H9 (cell line): ENCODE data around the gene AGA. TPM values are rescaled to one million over a fixed set of nuclear protein-coding genes. Genes with fewer than 3 reads are reported as not detected.

Source experiments
- DNase-seq: peaks from one replicate; pipeline ENCODE4 v3.0.0-alpha.2; 2017
- H2AFZ ChIP-seq: one replicate; pipeline ENCODE4 v1.6.1; 2013; ENCODE audit warnings: mild to moderate bottlenecking, low read length, control low read depth, moderate library complexity
- H2AK5ac ChIP-seq: 2 replicates; pipeline ENCODE4 v1.6.1; 2013; ENCODE audit warnings: low read length, control low read depth, mixed read lengths; ENCODE audit not compliant: insufficient read length
- H2BK120ac ChIP-seq: one replicate; pipeline ENCODE4 v1.6.1; 2013; ENCODE audit warnings: low read depth, mild to moderate bottlenecking, low read length, control low read depth, inconsistent platforms; ENCODE audit not compliant: poor library complexity, severe bottlenecking
- H2BK12ac ChIP-seq: 2 replicates; pipeline ENCODE4 v1.6.1; 2013; ENCODE audit warnings: low read length, control low read depth, mixed read lengths, low read depth; ENCODE audit not compliant: insufficient read length
- H2BK15ac ChIP-seq: 2 replicates; pipeline ENCODE4 v1.6.1; 2013; ENCODE audit warnings: low read depth, low read length, control low read depth
- H2BK20ac ChIP-seq: one replicate; pipeline ENCODE4 v1.6.1; 2013; ENCODE audit warnings: low read depth, mild to moderate bottlenecking, low read length, control low read depth, inconsistent platforms; ENCODE audit not compliant: poor library complexity, severe bottlenecking
- H2BK5ac ChIP-seq: 2 replicates; pipeline ENCODE4 v1.6.1; 2013; ENCODE audit warnings: low read length, control low read depth, mixed read lengths; ENCODE audit not compliant: insufficient read length
- H3K14ac ChIP-seq: 2 replicates; pipeline ENCODE4 v1.6.1; 2013; ENCODE audit warnings: low read length, control low read depth; ENCODE audit not compliant: insufficient read depth
- H3K18ac ChIP-seq: 2 replicates; pipeline ENCODE4 v1.6.1; 2013; ENCODE audit warnings: low read depth, mild to moderate bottlenecking, mixed read lengths, low read length, control low read depth; ENCODE audit not compliant: insufficient read length
- H3K23ac ChIP-seq: 2 replicates; pipeline ENCODE4 v1.6.1; 2013; ENCODE audit warnings: low read length, control low read depth, mixed read lengths, low read depth; ENCODE audit not compliant: insufficient read length
- H3K23me2 ChIP-seq: 2 replicates; pipeline ENCODE4 v1.6.1; 2013; ENCODE audit warnings: low read depth, mild to moderate bottlenecking, mixed read lengths, low read length, control low read depth; ENCODE audit not compliant: insufficient read length, poor library complexity, severe bottlenecking
- H3K27ac ChIP-seq: 2 replicates; pipeline ENCODE4 v1.5.1; 2013; ENCODE audit warnings: low read length, control low read depth, mixed read lengths, low read depth; ENCODE audit not compliant: insufficient read length
- H3K27me3 ChIP-seq: 2 replicates; pipeline ENCODE4 v1.6.1; 2013; ENCODE audit warnings: low read length, control low read depth, inconsistent platforms; ENCODE audit not compliant: insufficient read depth
- H3K4ac ChIP-seq: 2 replicates; pipeline ENCODE4 v1.6.1; 2013; ENCODE audit warnings: low read depth, mild to moderate bottlenecking, control low read depth, inconsistent platforms, low read length, moderate library complexity
- H3K4me1 ChIP-seq: 2 replicates; pipeline ENCODE4 v1.6.1; 2013; ENCODE audit warnings: low read length, control low read depth, inconsistent platforms; ENCODE audit not compliant: insufficient read depth
- H3K4me2 ChIP-seq: 2 replicates; pipeline ENCODE4 v1.6.1; 2013; ENCODE audit warnings: low read length, control low read depth, mixed read lengths; ENCODE audit not compliant: insufficient read length, insufficient read depth
- H3K56ac ChIP-seq: 2 replicates; pipeline ENCODE4 v1.6.1; 2013; ENCODE audit warnings: low read depth, mild to moderate bottlenecking, mixed read lengths, low read length, control low read depth; ENCODE audit not compliant: insufficient read length
- H3K79me1 ChIP-seq: 2 replicates; pipeline ENCODE4 v1.6.1; 2013; ENCODE audit warnings: low read depth, mild to moderate bottlenecking, moderate library complexity, low read length, control low read depth, inconsistent platforms; ENCODE audit not compliant: insufficient read depth, poor library complexity, severe bottlenecking
- H3K79me2 ChIP-seq: 2 replicates; pipeline ENCODE4 v1.6.1; 2013; ENCODE audit warnings: low read length, control low read depth, inconsistent platforms; ENCODE audit not compliant: insufficient read depth
- H3K9ac ChIP-seq: 2 replicates; pipeline ENCODE4 v1.6.1; 2013; ENCODE audit warnings: low read length, control low read depth, mixed read lengths; ENCODE audit not compliant: insufficient read length; ENCODE audit errors: extremely low read depth
- H3K9me3 ChIP-seq: one replicate; pipeline ENCODE4 v1.6.1; 2013; ENCODE audit warnings: low read depth, low read length, inconsistent platforms; ENCODE audit not compliant: control insufficient read depth
- H3T11ph ChIP-seq: one replicate; pipeline ENCODE4 v1.6.1; 2013; ENCODE audit warnings: mild to moderate bottlenecking, low read length, control low read depth, inconsistent platforms
- H4K20me1 ChIP-seq: one replicate; pipeline ENCODE4 v1.6.1; 2013; ENCODE audit not compliant: control insufficient read depth, insufficient read length, insufficient read depth
- H4K5ac ChIP-seq: 2 replicates; pipeline ENCODE4 v1.6.1; 2013; ENCODE audit warnings: low read depth, mild to moderate bottlenecking, mixed read lengths, low read length, control low read depth; ENCODE audit not compliant: insufficient read length
- H4K8ac ChIP-seq: replicated peaks from 2 replicates; pipeline ENCODE4 v1.6.1; 2013; ENCODE audit warnings: low read length, control low read depth, mixed read lengths, low read depth; ENCODE audit not compliant: insufficient read length
- H4K91ac ChIP-seq: 2 replicates; pipeline ENCODE4 v1.6.1; 2013; ENCODE audit warnings: low read depth, mild to moderate bottlenecking, moderate library complexity, mixed read lengths, low read length, control low read depth; ENCODE audit not compliant: insufficient read length
- H3K27ac Mint-ChIP-seq, 3 experiments: 2 replicates in 2 of 3; 3 replicates in 1 of 3; pipeline ENCODE4 v1.8.0; 2020 to 2021; ENCODE audit warnings: mixed read lengths in 3 of 3, mild to moderate bottlenecking in 1 of 3, moderate library complexity in 1 of 3
- H3K27me3 Mint-ChIP-seq: 2 replicates; pipeline ENCODE4 v1.8.0; 2021; ENCODE audit warnings: low read depth, mild to moderate bottlenecking, moderate library complexity, mixed read lengths
- H3K36me3 Mint-ChIP-seq, 3 experiments: 2 replicates in 2 of 3; 3 replicates in 1 of 3; pipeline ENCODE4 v1.8.0; 2020 to 2021; ENCODE audit warnings: low read depth in 3 of 3, mixed read lengths in 3 of 3; ENCODE audit not compliant: insufficient read depth in 1 of 3
- H3K4me1 Mint-ChIP-seq, 2 experiments: 2 replicates each; pipeline ENCODE4 v1.8.0; 2020; ENCODE audit warnings: mixed read lengths in 2 of 2
- H3K4me3 Mint-ChIP-seq, 2 experiments: 2 replicates in 1 of 2; 3 replicates in 1 of 2; pipeline ENCODE4 v1.8.0; 2020 to 2021; ENCODE audit warnings: mild to moderate bottlenecking in 2 of 2, mixed read lengths in 2 of 2, moderate library complexity in 1 of 2
- H3K9me3 Mint-ChIP-seq, 2 experiments: 2 replicates in 1 of 2; 3 replicates in 1 of 2; pipeline ENCODE4 v1.8.0; 2020; ENCODE audit warnings: mild to moderate bottlenecking in 2 of 2, mixed read lengths in 2 of 2, moderate library complexity in 1 of 2
- CTCF ChIP-seq: fragments of 200-600 bp; sonication (generic); conservative IDR thresholded peaks from 3 replicates; pipeline ENCODE4 v1.8.0; 2021; ENCODE audit warnings: antibody characterized with exemption, mild to moderate bottlenecking
- WGBS: extraction: QIAGEN DNeasy Blood & Tissue Kit; methylation state at CpG from one replicate; pipeline ENCODE4 v1.1.7; 2013; ENCODE audit warnings: missing lambda C conversion rate, low lambda C conversion rate, mixed read lengths; ENCODE audit not compliant: insufficient read length; ENCODE audit errors: extremely low coverage; 5-methylcytosine and 5-hydroxymethylcytosine counted together
- total RNA-seq: library from RNA; stranded (reverse); gene quantifications from 2 replicates; pipeline ENCODE4 v1.2.1, GENCODE V29; 2021

AGA gene
- total RNA-seq, 1 experiment from 2014 or later: 10.0 TPM

- H3K9ac ChIP-seq: no peak overlapping the region
- no peak overlapping the region for H4K5ac ChIP-seq
- H3T11ph ChIP-seq: no peak overlapping the region
- Mint-ChIP-seq H3K36me3 (peaks cover 0 to 11% (median 0%) of the 10 kb centered on the region in 3 experiments; a peak in 2 of 7 replicates), H3K4me1 (peaks cover 19% of the 10 kb centered on the region in 2 experiments), H3K27ac (no peak overlapping the region), H3K9me3 (peaks cover 0 to 1% of the 10 kb centered on the region in 2 experiments; a peak in 3 of 5 replicates), H3K4me3 (no peak overlapping the region), H3K27me3 (no peaks in the 10 kb centered on the region)
- H3K23me2 ChIP-seq: no peaks in the 10 kb centered on the region
- no peak overlapping the region for H3K18ac ChIP-seq
- no peak overlapping the region for H4K8ac ChIP-seq
- no peak overlapping the region for H2BK120ac ChIP-seq
- H2BK15ac ChIP-seq: no peak overlapping the region
- no peak overlapping the region for H3K4me2 ChIP-seq
- no peaks in the 10 kb centered on the region for H3K27me3 ChIP-seq
- H2AFZ ChIP-seq: no peak overlapping the region
- no peak for TF ChIP-seq CTCF
- H2BK12ac ChIP-seq: no peak overlapping the region
- H3K14ac ChIP-seq: no peak overlapping the region
- no peak for DNase-seq
- H2BK5ac ChIP-seq: no peak overlapping the region
- H3K4me1 ChIP-seq: no peaks in the 10 kb centered on the region
- H2AK5ac ChIP-seq: no peak overlapping the region
- no peak overlapping the region for H3K27ac ChIP-seq
- no peak overlapping the region for H3K56ac ChIP-seq
- no peaks in the 10 kb centered on the region for H4K20me1 ChIP-seq
- no CpG with 5 or more reads among the region's 6 CpGs for WGBS
- H3K79me1 ChIP-seq: no peaks in the 10 kb centered on the region
- no peak overlapping the region for H4K91ac ChIP-seq
- H3K79me2 ChIP-seq: no peaks in the 10 kb centered on the region
- no peak overlapping the region for H2BK20ac ChIP-seq
- no peak overlapping the region for H3K23ac ChIP-seq
- H3K9me3 ChIP-seq: no peaks in the 10 kb centered on the region
- no peak overlapping the region for H3K4ac ChIP-seq
Measured at GRCh38 chr4:177403746-177404145, 38.5 kb downstream of the AGA start.
